ENCODE measurements around the gene CTSF. TPM values are rescaled to one million over a fixed set of nuclear protein-coding genes. Genes with fewer than 3 reads are reported as not detected.

The CTSF gene
- polyA plus RNA-seq, 1 donor (not counting 4 experiments of a cell fraction or from before 2014, with no cell fraction given): 3.2 TPM

DNA sequence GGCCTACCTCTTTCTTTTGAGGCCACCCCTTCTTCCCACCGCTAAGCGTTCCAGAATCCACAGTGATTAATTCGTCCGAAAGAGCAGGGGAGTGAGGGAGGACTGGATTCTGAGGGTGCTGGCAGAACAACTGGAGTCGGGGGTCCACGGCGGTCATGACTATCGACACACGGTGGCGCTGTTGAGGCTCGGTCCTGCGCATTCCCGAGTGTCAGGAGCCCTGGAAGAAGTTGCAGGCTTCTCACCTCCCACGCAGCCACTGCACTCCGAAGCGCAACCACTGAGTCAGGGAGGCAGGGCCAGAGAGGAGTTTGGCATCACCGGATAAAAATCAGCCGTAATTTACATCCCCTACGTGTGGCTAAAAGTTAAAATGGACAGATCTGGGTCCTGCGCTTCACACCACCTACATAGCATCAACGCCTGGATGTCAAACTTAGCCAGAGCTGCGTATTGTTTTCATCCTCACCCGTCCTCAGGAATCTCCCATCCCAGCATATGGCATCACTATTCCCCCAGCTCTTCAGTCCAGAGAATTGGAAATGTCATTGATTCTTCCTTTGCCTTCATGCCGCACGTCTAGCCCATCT lies 10.7 kb upstream of the CTSF start:
- DNase-seq (ENCODE audit: low read depth, low spot score) (peak; percentile 13), FAIRE-seq (no peak)
- H3K9me3 ChIP-seq (ENCODE audit: control insufficient read depth, low read depth, low read length): no peaks in the 10 kb centered on the region
- H3K27ac ChIP-seq (ENCODE audit: control insufficient read depth, insufficient read depth, low read length): no peak overlapping the region
- no peak overlapping the region for H2AFZ ChIP-seq (ENCODE audit: control insufficient read depth, low read length)
- no peak overlapping the region for H3K9ac ChIP-seq (ENCODE audit: control insufficient read depth, extremely low read depth, insufficient read depth, low read length)
- no peak overlapping the region for H3K4me2 ChIP-seq (ENCODE audit: control insufficient read depth, extremely low read depth, insufficient read depth, low read depth, low read length)
- no peaks in the 10 kb centered on the region for H3K36me3 ChIP-seq (ENCODE audit: control insufficient read depth in 2 of 2, extremely low read depth in 1 of 2, insufficient read depth in 2 of 2, low read length in 2 of 2)
- no peaks in the 10 kb centered on the region for H4K20me1 ChIP-seq (ENCODE audit: control insufficient read depth, extremely low read depth, insufficient read depth, low read length)
- H3K27me3 ChIP-seq (ENCODE audit: control insufficient read depth, extremely low read depth, insufficient read depth, low read length): no peaks in the 10 kb centered on the region
- H3K4me3 ChIP-seq (ENCODE audit: control insufficient read depth in 2 of 3, extremely low read depth in 1 of 3, insufficient read depth in 2 of 3, low read depth in 1 of 3, low read length in 3 of 3): no peak overlapping the region
- no peaks in the 10 kb centered on the region for H3K9me1 ChIP-seq (ENCODE audit: control insufficient read depth, extremely low read depth, insufficient read depth, low read length)
- H3K79me2 ChIP-seq (ENCODE audit: control insufficient read depth, insufficient read depth, low read length): no peaks in the 10 kb centered on the region
- TF ChIP-seq EZH2 (IDR thresholded peaks at IDR 0.05; ENCODE audit: low read length): no peak
- TF ChIP-seq, protein P1, sequence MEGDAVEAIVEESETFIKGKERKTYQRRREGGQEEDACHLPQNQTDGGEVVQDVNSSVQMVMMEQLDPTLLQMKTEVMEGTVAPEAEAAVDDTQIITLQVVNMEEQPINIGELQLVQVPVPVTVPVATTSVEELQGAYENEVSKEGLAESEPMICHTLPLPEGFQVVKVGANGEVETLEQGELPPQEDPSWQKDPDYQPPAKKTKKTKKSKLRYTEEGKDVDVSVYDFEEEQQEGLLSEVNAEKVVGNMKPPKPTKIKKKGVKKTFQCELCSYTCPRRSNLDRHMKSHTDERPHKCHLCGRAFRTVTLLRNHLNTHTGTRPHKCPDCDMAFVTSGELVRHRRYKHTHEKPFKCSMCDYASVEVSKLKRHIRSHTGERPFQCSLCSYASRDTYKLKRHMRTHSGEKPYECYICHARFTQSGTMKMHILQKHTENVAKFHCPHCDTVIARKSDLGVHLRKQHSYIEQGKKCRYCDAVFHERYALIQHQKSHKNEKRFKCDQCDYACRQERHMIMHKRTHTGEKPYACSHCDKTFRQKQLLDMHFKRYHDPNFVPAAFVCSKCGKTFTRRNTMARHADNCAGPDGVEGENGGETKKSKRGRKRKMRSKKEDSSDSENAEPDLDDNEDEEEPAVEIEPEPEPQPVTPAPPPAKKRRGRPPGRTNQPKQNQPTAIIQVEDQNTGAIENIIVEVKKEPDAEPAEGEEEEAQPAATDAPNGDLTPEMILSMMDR (optimal IDR thresholded peaks at IDR 0.05 in 1 of 3, IDR thresholded peaks at IDR 0.05 in 1 of 3, conservative IDR thresholded peaks at IDR 0.05 in 1 of 3; ENCODE audit: extremely low read depth in 1 of 3, insufficient read depth in 2 of 3, low read length in 3 of 3): peak; percentile 78 to 85 (median 84)
- H3K4me1 ChIP-seq (ENCODE audit: control insufficient read depth, extremely low read depth, insufficient read depth, low read length): no peaks in the 10 kb centered on the region
- dilution Hi-C loops (cut with MboI; ENCODE audit: extremely low pct_ligation_motif_present, low sequenced_read_pairs): no loop called here

DNA sequence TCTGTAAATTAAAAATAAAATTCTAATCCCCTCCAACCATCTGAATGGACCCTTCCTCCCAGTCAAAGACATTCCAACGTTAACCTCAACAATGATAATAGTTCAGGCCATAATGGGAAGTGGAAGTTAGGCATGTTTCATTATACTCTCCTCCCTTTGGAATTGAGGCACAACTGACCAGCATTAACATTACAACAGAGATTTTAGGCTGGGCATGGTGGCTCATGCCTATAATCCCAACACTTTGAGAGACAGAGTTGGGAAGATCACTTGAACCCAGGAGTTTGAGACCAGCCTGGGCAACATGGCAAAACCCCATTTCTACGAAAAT lies 2.4 kb upstream of the CTSF start:
- no peak overlapping the region for H3K4me3 ChIP-seq (ENCODE audit: control insufficient read depth in 2 of 3, extremely low read depth in 1 of 3, insufficient read depth in 2 of 3, low read depth in 1 of 3, low read length in 3 of 3)
- H3K27me3 ChIP-seq (ENCODE audit: control insufficient read depth, extremely low read depth, insufficient read depth, low read length): peaks cover 8% of the 10 kb centered on the region
- no peak overlapping the region for H3K4me2 ChIP-seq (ENCODE audit: control insufficient read depth, extremely low read depth, insufficient read depth, low read depth, low read length)
- no peaks in the 10 kb centered on the region for H3K9me3 ChIP-seq (ENCODE audit: control insufficient read depth, low read depth, low read length)
- no peaks in the 10 kb centered on the region for H3K36me3 ChIP-seq (ENCODE audit: control insufficient read depth in 2 of 2, extremely low read depth in 1 of 2, insufficient read depth in 2 of 2, low read length in 2 of 2)
- TF ChIP-seq, protein P1 (optimal IDR thresholded peaks at IDR 0.05 in 1 of 3, IDR thresholded peaks at IDR 0.05 in 1 of 3, conservative IDR thresholded peaks at IDR 0.05 in 1 of 3; ENCODE audit: extremely low read depth in 1 of 3, insufficient read depth in 2 of 3, low read length in 3 of 3): no peak
- TF ChIP-seq EZH2 (IDR thresholded peaks at IDR 0.05; ENCODE audit: low read length): no peak
- no peak overlapping the region for H3K9ac ChIP-seq (ENCODE audit: control insufficient read depth, extremely low read depth, insufficient read depth, low read length)
- no peaks in the 10 kb centered on the region for H4K20me1 ChIP-seq (ENCODE audit: control insufficient read depth, extremely low read depth, insufficient read depth, low read length)
- H3K27ac ChIP-seq (ENCODE audit: control insufficient read depth, insufficient read depth, low read length): no peak overlapping the region
- DNase-seq (ENCODE audit: low read depth, low spot score): no peak
- H3K4me1 ChIP-seq (ENCODE audit: control insufficient read depth, extremely low read depth, insufficient read depth, low read length): peaks cover 5% of the 10 kb centered on the region
- no peak overlapping the region for H2AFZ ChIP-seq (ENCODE audit: control insufficient read depth, low read length)
- no peaks in the 10 kb centered on the region for H3K9me1 ChIP-seq (ENCODE audit: control insufficient read depth, extremely low read depth, insufficient read depth, low read length)
- FAIRE-seq: no peak
- dilution Hi-C loops (cut with MboI; ENCODE audit: extremely low pct_ligation_motif_present, low sequenced_read_pairs): no loop called here
- no peaks in the 10 kb centered on the region for H3K79me2 ChIP-seq (ENCODE audit: control insufficient read depth, insufficient read depth, low read length)
